CD4-positive, alpha-beta T cell (primary cell): ENCODE data around the gene ABCA9. TPM values are rescaled to one million over a fixed set of nuclear protein-coding genes. Genes with fewer than 3 reads are reported as not detected.
"Not testable (repeated sequence)": the region's sequence is repeated elsewhere in the genome, so short reads cannot be mapped to it uniquely, and the experiment has no call there.

ENCODE experiments used
- ATAC-seq: fragments of 200-7000 bp; cut with Tn5 transposase; one replicate; pipeline ENCODE4 v1.10.0; 2022; ENCODE audit warnings: mild to moderate bottlenecking; ENCODE audit not compliant: poor library complexity
- CTCF ChIA-PET: fragments of 350-600 bp; sonication (Branson Sonifier 250); formaldehyde crosslinking; loops from one replicate; lab custom pipeline; 2021; ENCODE audit warnings: antibody characterized with exemption, inconsistent platforms; lab: Charles Lee
- POLR2A ChIA-PET: fragments of 350-600 bp; sonication (Branson Sonifier 250); formaldehyde crosslinking; loops from one replicate; lab custom pipeline; 2021; ENCODE audit warnings: antibody characterized with exemption, inconsistent platforms; lab: Charles Lee
- DNase-seq, 14 experiments: peaks; one replicate each; pipeline ENCODE4 v3.0.0-alpha.2; 2013 to 2020; ENCODE audit warnings: mixed read lengths in 2 of 14
- H3K27ac ChIP-seq, 2 donors: one replicate each; pipeline versions ENCODE4 v1.5.1 to v1.7.0; 2013; ENCODE audit warnings: low read length in 2 of 2, low read depth in 1 of 2, mild to moderate bottlenecking in 1 of 2
- H3K27me3 ChIP-seq, 2 experiments: 1 replicate in 1 of 2; 2 replicates in 1 of 2; pipeline versions ENCODE4 v1.6.1 to v1.7.0; 2013; ENCODE audit warnings: low read length in 2 of 2, control low read depth in 1 of 2, mild to moderate bottlenecking in 1 of 2, moderate library complexity in 1 of 2; ENCODE audit not compliant: insufficient read depth in 2 of 2, control insufficient read depth in 1 of 2
- H3K36me3 ChIP-seq: one replicate; pipeline ENCODE4 v1.6.1; 2013; ENCODE audit warnings: low read length, control low read depth; ENCODE audit not compliant: insufficient read depth
- H3K4me1 ChIP-seq: one replicate; pipeline ENCODE4 v1.6.1; 2013; ENCODE audit warnings: low read length, control low read depth; ENCODE audit not compliant: insufficient read depth
- H3K4me3 ChIP-seq: one replicate; pipeline ENCODE4 v1.5.1; 2013; ENCODE audit warnings: mild to moderate bottlenecking, low read length, moderate library complexity
- H3K9me3 ChIP-seq, 2 experiments: 1 replicate in 1 of 2; 2 replicates in 1 of 2; pipeline versions ENCODE4 v1.6.1 to v1.7.0; 2013; ENCODE audit warnings: low read length in 2 of 2, mild to moderate bottlenecking in 2 of 2, control low read depth in 1 of 2, moderate library complexity in 1 of 2; ENCODE audit not compliant: control insufficient read depth in 1 of 2, insufficient read depth in 1 of 2
- H3K27ac Mint-ChIP-seq: one replicate; pipeline ENCODE4 v1.8.0; 2020; ENCODE audit warnings: mixed read lengths
- H3K27me3 Mint-ChIP-seq: one replicate; pipeline ENCODE4 v1.8.0; 2021; ENCODE audit warnings: mixed read lengths
- H3K36me3 Mint-ChIP-seq: one replicate; pipeline ENCODE4 v1.8.0; 2021; ENCODE audit warnings: low read depth, mixed read lengths
- H3K4me1 Mint-ChIP-seq: one replicate; pipeline ENCODE4 v1.8.0; 2021; ENCODE audit warnings: low read depth, mixed read lengths
- H3K4me3 Mint-ChIP-seq: one replicate; pipeline ENCODE4 v1.8.0; 2020; ENCODE audit warnings: mild to moderate bottlenecking, mixed read lengths
- H3K9me3 Mint-ChIP-seq: one replicate; pipeline ENCODE4 v1.8.0; 2020; ENCODE audit warnings: mixed read lengths
- CTCF ChIP-seq: fragments of 200-600 bp; IDR thresholded peaks from one replicate; pipeline ENCODE4 v1.8.0; 2022; ENCODE audit warnings: antibody characterized with exemption, mild to moderate bottlenecking
- intact Hi-C, 2 experiments: fragments of 100-400 bp; cut with DNase I in 1 of 2; cut with micrococcal nuclease in 1 of 2; formaldehyde crosslinking; loops; one replicate each; pipeline versions ENCODE4 v1.15.1 to v1.9.0; 2023 to 2025; cut with DNase I, micrococcal nuclease
- total RNA-seq, 174 experiments: library from RNA in 2 of 174; stranded (reverse) in 2 of 174; gene quantifications; one replicate each; pipeline ENCODE4 v1.2.3 and lab custom pipeline; 2021 to 2026

Gene ABCA9
- total RNA-seq, 2 experiments from 2014 or later = 0.03 TPM

GRCh38 chr17:69012895-69013805 lies 47.6 kb downstream of the ABCA9 start:
- CTCF ChIA-PET = no interaction called here

DNA sequence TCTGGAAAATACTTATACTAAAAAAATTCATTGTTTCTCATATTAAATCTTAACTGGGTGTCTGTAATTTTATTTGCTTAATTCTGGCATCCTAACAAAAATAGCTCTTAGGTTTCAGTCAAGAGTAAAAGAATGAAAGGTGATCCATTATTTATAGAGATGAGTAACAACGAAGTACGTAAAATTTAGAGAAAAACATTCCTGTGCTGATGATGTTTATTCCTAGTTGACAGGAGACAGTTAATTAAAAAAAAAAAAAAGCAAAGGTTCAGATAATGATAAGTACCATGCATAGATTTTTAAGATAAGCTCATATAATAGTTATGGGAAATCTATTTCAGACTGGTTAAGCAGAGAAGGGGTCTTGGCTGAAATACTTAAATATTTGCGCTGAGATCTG lies 50.8 kb downstream of the ABCA9 start:
- H3K9me3 Mint-ChIP-seq = no peaks in the 10 kb centered on the region
- H3K36me3 Mint-ChIP-seq = no peaks in the 10 kb centered on the region
- H3K27ac Mint-ChIP-seq = no peak overlapping the region
- intact Hi-C loops = no loop called here
- ChIA-PET POLR2A (no interaction called here), CTCF (no interaction called here)
- no peaks in the 10 kb centered on the region for H3K4me1 ChIP-seq
- H3K36me3 ChIP-seq = no peaks in the 10 kb centered on the region
- TF ChIP-seq CTCF = no peak
- H3K9me3 ChIP-seq = no peaks in the 10 kb centered on the region
- H3K27me3 Mint-ChIP-seq = no peaks in the 10 kb centered on the region
- H3K4me1 Mint-ChIP-seq = no peaks in the 10 kb centered on the region
- no peak for ATAC-seq
- DNase-seq = no peak
- no peaks in the 10 kb centered on the region for H3K27me3 ChIP-seq
- H3K27ac ChIP-seq = no peak overlapping the region
- H3K4me3 Mint-ChIP-seq = no peak overlapping the region
- no peak overlapping the region for H3K4me3 ChIP-seq

More at GRCh38 chr17:69012895-69013805, 47.6 kb downstream of the ABCA9 start:
- no peak overlapping the region for H3K27ac ChIP-seq
- DNase-seq (no peak), ATAC-seq (no peak)
- no peaks in the 10 kb centered on the region for H3K4me1 ChIP-seq
- H3K9me3 Mint-ChIP-seq = no peaks in the 10 kb centered on the region
- no peak overlapping the region for H3K27ac Mint-ChIP-seq
- no peaks in the 10 kb centered on the region for H3K27me3 Mint-ChIP-seq
- intact Hi-C loops = no loop called here
- TF ChIP-seq CTCF = no peak
- H3K36me3 Mint-ChIP-seq = no peaks in the 10 kb centered on the region
- no peaks in the 10 kb centered on the region for H3K36me3 ChIP-seq
- no peak overlapping the region for H3K4me3 Mint-ChIP-seq
- H3K9me3 ChIP-seq = no peaks in the 10 kb centered on the region
- no peaks in the 10 kb centered on the region for H3K4me1 Mint-ChIP-seq
- no peak overlapping the region for H3K4me3 ChIP-seq
- POLR2A ChIA-PET = no interaction called here
- no peaks in the 10 kb centered on the region for H3K27me3 ChIP-seq

GRCh38 chr17:69004759-69005158 lies 56.0 kb downstream of the ABCA9 start:
- H3K9me3 Mint-ChIP-seq, H3K27me3 ChIP-seq, H3K36me3 Mint-ChIP-seq, H3K27ac ChIP-seq, H3K9me3 ChIP-seq, ATAC-seq, H3K4me1 ChIP-seq, POLR2A ChIA-PET, H3K36me3 ChIP-seq, intact Hi-C loops, H3K4me3 Mint-ChIP-seq, CTCF ChIA-PET, H3K4me3 ChIP-seq, DNase-seq, H3K27ac Mint-ChIP-seq, H3K4me1 Mint-ChIP-seq, H3K27me3 Mint-ChIP-seq: not testable (repeated sequence)

DNA sequence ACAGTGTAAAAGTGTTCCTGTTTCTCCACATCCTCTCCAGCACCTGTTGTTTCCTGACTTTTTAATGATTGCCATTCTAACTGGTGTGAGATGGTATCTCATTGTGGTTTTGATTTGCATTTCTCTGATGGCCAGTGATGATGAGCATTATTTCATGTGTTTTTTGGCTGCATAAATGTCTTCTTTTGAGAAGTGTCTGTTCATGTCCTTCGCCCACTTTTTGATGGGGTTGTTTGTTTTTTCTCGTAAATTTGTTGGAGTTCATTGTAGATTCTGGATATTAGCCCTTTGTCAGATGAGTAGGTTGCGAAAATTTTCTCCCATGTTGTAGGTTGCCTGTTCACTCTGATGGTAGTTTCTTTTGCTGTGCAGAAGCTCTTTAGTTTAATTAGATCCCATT lies 61.0 kb downstream of the ABCA9 start:
- H3K4me3 ChIP-seq, ATAC-seq, DNase-seq, H3K27ac ChIP-seq, CTCF ChIA-PET, H3K4me1 Mint-ChIP-seq, H3K9me3 ChIP-seq, H3K27me3 ChIP-seq, H3K4me3 Mint-ChIP-seq, H3K36me3 ChIP-seq, H3K27ac Mint-ChIP-seq, POLR2A ChIA-PET, H3K27me3 Mint-ChIP-seq, intact Hi-C loops, H3K4me1 ChIP-seq, H3K36me3 Mint-ChIP-seq, H3K9me3 Mint-ChIP-seq: not testable (repeated sequence)
